Breast epithelium (tissue), 3 donors: Measurements from ENCODE around the gene MC1R.

Source experiments
- CTCF ChIP-seq, 3 donors: fragments of 450-650 bp; IDR thresholded peaks; one replicate each; pipeline ENCODE4 v1.5.1; 2016 to 2017; ENCODE audit warnings: antibody characterized with exemption in 3 of 3, mild to moderate bottlenecking in 3 of 3, moderate library complexity in 3 of 3
- POLR2A ChIP-seq: fragments of 450-650 bp; IDR thresholded peaks from one replicate; pipeline ENCODE4 v1.6.1; 2016; ENCODE audit warnings: antibody characterized with exemption, mild to moderate bottlenecking, moderate library complexity

GRCh38 chr16:89881368-89881730 is 37.3 kb upstream of the MC1R start:
- TF ChIP-seq CTCF (IDR thresholded peaks at IDR 0.05): no peak
- TF ChIP-seq POLR2A: no peak
